ENCODE results near the gene CDK19.

The CDK19 gene

DNA sequence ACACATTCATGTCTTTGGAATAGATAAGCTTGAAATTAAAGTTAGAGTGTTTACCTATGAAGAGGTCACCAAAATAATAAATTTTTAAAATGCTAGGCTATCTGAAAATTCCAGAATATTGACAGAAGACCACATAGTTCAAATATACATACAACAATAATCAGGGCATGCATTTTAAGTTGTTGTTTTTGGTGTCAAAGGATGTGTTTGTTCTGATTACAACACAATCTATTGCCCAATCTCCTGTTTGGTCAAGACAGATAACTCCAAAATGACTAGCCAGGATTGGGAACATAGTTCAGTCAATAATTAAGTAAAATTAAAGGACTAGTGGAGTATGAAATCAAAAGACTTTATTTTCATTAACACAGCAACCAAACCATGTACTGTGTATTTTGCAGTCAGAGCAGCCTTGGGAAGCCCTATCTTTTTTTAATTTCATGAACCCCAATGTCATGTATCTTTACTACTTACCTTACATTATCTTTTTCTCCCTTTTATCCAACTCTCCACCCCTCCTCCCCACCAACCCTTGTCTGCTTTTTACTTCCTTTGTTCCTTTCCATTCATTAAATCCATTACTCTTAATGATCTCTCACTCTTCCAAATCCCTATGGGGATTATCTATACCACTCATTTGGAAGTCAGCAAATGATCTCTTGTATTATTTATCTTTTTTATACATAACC, 111.2 kb downstream of the CDK19 start:
- H3K27ac ChIP-seq = no peak overlapping the region
- TF ChIP-seq, protein P1, sequence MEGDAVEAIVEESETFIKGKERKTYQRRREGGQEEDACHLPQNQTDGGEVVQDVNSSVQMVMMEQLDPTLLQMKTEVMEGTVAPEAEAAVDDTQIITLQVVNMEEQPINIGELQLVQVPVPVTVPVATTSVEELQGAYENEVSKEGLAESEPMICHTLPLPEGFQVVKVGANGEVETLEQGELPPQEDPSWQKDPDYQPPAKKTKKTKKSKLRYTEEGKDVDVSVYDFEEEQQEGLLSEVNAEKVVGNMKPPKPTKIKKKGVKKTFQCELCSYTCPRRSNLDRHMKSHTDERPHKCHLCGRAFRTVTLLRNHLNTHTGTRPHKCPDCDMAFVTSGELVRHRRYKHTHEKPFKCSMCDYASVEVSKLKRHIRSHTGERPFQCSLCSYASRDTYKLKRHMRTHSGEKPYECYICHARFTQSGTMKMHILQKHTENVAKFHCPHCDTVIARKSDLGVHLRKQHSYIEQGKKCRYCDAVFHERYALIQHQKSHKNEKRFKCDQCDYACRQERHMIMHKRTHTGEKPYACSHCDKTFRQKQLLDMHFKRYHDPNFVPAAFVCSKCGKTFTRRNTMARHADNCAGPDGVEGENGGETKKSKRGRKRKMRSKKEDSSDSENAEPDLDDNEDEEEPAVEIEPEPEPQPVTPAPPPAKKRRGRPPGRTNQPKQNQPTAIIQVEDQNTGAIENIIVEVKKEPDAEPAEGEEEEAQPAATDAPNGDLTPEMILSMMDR (IDR thresholded peaks at IDR 0.05; ENCODE audit: low read depth, low read length) = no peak
- no peaks in the 10 kb centered on the region for H3K27me3 ChIP-seq (ENCODE audit: insufficient read depth, low read depth, severe bottlenecking)
- DNase-seq = no peak
- H3K4me3 ChIP-seq (ENCODE audit: low read depth, low read length) = no peak overlapping the region
- H3K36me3 ChIP-seq = no peaks in the 10 kb centered on the region
- no peaks in the 10 kb centered on the region for H3K9me3 ChIP-seq (ENCODE audit: severe bottlenecking)

DNA sequence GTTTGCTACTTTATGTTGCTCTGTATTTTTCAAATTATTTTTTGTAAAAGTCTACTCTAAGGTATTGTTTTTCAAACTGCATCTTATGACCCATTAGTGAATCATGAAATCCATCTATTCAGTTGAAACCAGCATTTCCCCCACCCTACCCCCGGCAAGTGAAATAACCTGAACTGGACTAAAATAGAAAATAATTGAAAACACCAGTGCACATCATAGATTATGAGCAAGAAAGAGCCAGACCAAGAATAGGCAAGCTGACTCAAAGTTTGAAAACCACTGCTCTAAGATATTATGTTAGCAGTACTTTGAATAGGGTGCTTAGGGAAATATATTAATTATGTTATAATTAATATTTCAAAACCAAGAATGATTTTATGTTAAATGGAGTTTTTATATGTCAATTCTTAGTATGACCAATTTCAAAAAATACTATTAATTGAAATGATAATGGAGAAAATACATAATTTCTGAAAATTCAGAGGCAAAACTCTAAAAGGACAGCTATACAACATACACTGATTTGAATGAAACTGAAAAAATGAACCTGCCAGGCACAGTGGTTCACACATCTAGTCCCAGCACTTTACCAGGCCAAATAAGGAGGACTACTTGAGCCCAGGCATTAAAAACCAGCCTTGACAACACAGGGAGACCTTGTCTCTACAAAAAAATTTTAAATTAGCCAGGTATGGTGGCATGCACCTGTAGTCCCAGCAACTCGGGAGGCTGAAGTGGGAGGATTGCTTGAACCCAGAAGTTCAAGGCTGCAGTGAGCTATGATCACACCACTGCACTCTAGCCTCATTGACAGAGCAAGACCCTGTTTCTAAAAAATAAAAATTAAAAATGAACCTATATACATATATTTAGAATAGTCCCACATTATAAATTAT, 112.0 kb downstream of the CDK19 start:
- Histone ChIP-seq H3K27me3 (ENCODE audit: insufficient read depth, low read depth, severe bottlenecking) (no peaks in the 10 kb centered on the region), H3K27ac (no peak overlapping the region), H3K9me3 (ENCODE audit: severe bottlenecking) (no peaks in the 10 kb centered on the region), H3K36me3 (no peaks in the 10 kb centered on the region), H3K4me3 (ENCODE audit: low read depth, low read length) (no peak overlapping the region)
- DNase-seq = no peak
- TF ChIP-seq, protein P1 (IDR thresholded peaks at IDR 0.05; ENCODE audit: low read depth, low read length) = no peak

- TF ChIP-seq, protein P1 (IDR thresholded peaks at IDR 0.05; ENCODE audit: low read depth, low read length) = no peak
- no peak overlapping the region for H3K27ac ChIP-seq
Observed at GRCh38 chr6:110699780-110700179, 115.5 kb downstream of the CDK19 start.

DNA sequence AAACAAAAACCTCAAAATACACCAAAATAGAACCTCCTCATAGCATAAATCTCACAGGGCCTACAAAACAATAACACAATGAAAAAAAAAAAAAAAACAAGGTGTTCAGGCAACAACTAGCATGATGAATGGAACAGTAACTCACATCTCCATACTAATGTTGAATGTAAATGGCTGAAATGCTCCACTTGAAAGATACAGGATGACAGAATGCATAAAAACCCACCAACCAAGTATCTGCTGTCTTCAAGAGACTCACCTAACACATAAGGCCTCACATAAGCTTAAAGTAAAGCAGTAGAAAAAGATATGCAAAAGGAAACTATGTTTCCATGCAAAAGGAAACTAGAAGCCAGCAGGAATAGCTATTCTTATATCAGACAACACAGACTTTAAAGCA, 121.3 kb downstream of the CDK19 start:
- Histone ChIP-seq H3K27me3 (ENCODE audit: insufficient read depth, low read depth, severe bottlenecking) (no peaks in the 10 kb centered on the region), H3K4me3 (ENCODE audit: low read depth, low read length) (no peak overlapping the region), H3K27ac (no peak overlapping the region), H3K9me3 (ENCODE audit: severe bottlenecking) (no peaks in the 10 kb centered on the region), H3K36me3 (no peaks in the 10 kb centered on the region)
- TF ChIP-seq, protein P1 (IDR thresholded peaks at IDR 0.05; ENCODE audit: low read depth, low read length) = no peak
- no peak for DNase-seq

More at GRCh38 chr6:110699780-110700179, 115.5 kb downstream of the CDK19 start:
- Histone ChIP-seq H3K36me3 (no peaks in the 10 kb centered on the region), H3K4me3 (ENCODE audit: low read depth, low read length) (no peak overlapping the region), H3K9me3 (ENCODE audit: severe bottlenecking) (no peaks in the 10 kb centered on the region), H3K27me3 (ENCODE audit: insufficient read depth, low read depth, severe bottlenecking) (no peaks in the 10 kb centered on the region)
- DNase-seq = no peak

GRCh38 chr6:110693296-110693695, 122.0 kb downstream of the CDK19 start:
- DNase-seq = no peak
- TF ChIP-seq, protein P1 (IDR thresholded peaks at IDR 0.05; ENCODE audit: low read depth, low read length) = no peak
- no peaks in the 10 kb centered on the region for H3K9me3 ChIP-seq (ENCODE audit: severe bottlenecking)
- no peak overlapping the region for H3K27ac ChIP-seq
- no peaks in the 10 kb centered on the region for H3K36me3 ChIP-seq
- H3K27me3 ChIP-seq (ENCODE audit: insufficient read depth, low read depth, severe bottlenecking) = no peaks in the 10 kb centered on the region
- no peak overlapping the region for H3K4me3 ChIP-seq (ENCODE audit: low read depth, low read length)

Data from WERI-Rb-1 (cell line).